Upper lobe of left lung (tissue), 4 donors: ENCODE data around the gene PXDN.

Experiments used
- POLR2A ChIP-seq, 4 donors: fragments of 450-650 bp; IDR thresholded peaks; one replicate each; pipeline ENCODE4 v1.5.1; 2016 to 2017; ENCODE audit warnings: antibody characterized with exemption in 4 of 4, mild to moderate bottlenecking in 2 of 4
- TF ChIP-seq, protein P1 (sequence below), 6 experiments: fragments of 450-650 bp in 4 of 6; fragments of 200-600 bp in 2 of 6; sonication (generic) in 2 of 6; IDR thresholded peaks; one replicate each; pipeline ENCODE4 v1.5.1; 2016 to 2019; ENCODE audit warnings: antibody characterized with exemption in 6 of 6

DNA sequence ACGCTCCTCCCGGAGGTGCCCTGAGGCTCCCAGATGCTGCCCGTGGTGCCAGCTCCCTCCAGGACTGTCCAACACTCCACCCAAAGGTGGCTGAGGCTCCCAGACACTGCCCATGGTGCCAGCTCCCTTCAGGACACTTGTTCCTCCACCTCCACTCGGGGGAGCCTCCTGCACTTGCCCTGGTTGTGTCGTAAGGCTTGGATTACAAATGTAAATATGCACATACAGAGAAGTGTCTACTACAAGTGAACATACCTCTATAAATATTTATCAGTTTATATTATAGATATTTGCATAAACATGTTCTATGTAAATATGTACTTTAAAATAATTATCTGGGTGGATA, 143.3 kb downstream of the PXDN start:
- TF ChIP-seq, protein P1, sequence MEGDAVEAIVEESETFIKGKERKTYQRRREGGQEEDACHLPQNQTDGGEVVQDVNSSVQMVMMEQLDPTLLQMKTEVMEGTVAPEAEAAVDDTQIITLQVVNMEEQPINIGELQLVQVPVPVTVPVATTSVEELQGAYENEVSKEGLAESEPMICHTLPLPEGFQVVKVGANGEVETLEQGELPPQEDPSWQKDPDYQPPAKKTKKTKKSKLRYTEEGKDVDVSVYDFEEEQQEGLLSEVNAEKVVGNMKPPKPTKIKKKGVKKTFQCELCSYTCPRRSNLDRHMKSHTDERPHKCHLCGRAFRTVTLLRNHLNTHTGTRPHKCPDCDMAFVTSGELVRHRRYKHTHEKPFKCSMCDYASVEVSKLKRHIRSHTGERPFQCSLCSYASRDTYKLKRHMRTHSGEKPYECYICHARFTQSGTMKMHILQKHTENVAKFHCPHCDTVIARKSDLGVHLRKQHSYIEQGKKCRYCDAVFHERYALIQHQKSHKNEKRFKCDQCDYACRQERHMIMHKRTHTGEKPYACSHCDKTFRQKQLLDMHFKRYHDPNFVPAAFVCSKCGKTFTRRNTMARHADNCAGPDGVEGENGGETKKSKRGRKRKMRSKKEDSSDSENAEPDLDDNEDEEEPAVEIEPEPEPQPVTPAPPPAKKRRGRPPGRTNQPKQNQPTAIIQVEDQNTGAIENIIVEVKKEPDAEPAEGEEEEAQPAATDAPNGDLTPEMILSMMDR (IDR thresholded peaks at IDR 0.05): no peak
- no peak for TF ChIP-seq POLR2A (IDR thresholded peaks at IDR 0.05)
